ENCODE data around the gene PLPPR5. TPM values are rescaled to one million over a fixed set of nuclear protein-coding genes. Genes with fewer than 3 reads are reported as not detected.

The PLPPR5 gene
- total and polyA plus RNA-seq, 9 of the 15 experiments (the other 6 are each of a cell fraction or from before 2014, with no cell fraction given): not detected

DNA sequence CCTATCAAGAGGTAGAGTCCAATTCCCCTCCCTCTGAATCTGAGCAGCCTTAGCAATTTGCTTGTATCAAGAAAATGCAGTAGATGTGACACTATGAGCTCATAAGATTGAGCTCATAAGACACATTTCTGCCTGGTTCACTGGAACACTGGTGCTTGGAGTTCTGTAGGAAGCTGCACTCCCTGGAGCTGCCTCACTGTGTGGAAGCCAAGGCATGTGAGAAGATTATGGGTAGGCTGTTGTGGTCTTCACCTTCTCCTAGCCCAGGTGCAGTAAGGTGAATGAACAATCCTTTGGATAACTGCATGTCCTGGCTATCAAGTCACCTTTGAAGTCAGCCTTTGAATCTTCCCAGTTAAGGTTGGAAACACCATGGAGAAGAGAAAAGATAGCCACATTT is 67.3 kb downstream of the PLPPR5 start:
- BruUV-seq (replicated peaks): no TSS peak
- H3K9me1 ChIP-seq (ENCODE audit: control insufficient read depth, insufficient read depth, low read length): no peaks in the 10 kb centered on the region

More for the DNA sequence above, 67.3 kb downstream of the PLPPR5 start:
- H2AFZ ChIP-seq (ENCODE audit: low read depth, low read length): no peak overlapping the region
- no peak overlapping the region for H3K27ac ChIP-seq (ENCODE audit: extremely low read depth, low read depth, low read length)
- in situ Hi-C loops (cut with MboI) (no loop called here), intact Hi-C loops (cut with micrococcal nuclease) (no loop called here)
- DNase-seq (ENCODE audit: extremely low read depth in 1 of 4, low spot score in 3 of 4): no peak
- H3K27me3 ChIP-seq (ENCODE audit: control insufficient read depth in 2 of 2, insufficient read depth in 2 of 2, low read length in 2 of 2): no peaks in the 10 kb centered on the region
- FAIRE-seq: no peak
- no peaks in the 10 kb centered on the region for H3K9me3 ChIP-seq (replicated peaks; ENCODE audit: control insufficient read depth, insufficient read depth, low read depth, low read length)
- no peaks in the 10 kb centered on the region for H3K4me1 ChIP-seq (replicated peaks in 1 of 2; ENCODE audit: control insufficient read depth in 2 of 2, insufficient read depth in 2 of 2, low read length in 2 of 2)
- no peak for TF ChIP-seq ZNF3 (CRISPR knock-in tag; IDR thresholded peaks at IDR 0.05)
- no peak for TF ChIP-seq EHMT2 (IDR thresholded peaks at IDR 0.05)
- TF ChIP-seq KDM5B (IDR thresholded peaks at IDR 0.05; ENCODE audit: insufficient replicate concordance, low read depth, low read length): no peak
- TF ChIP-seq CBX8 (IDR thresholded peaks at IDR 0.05; ENCODE audit: borderline replicate concordance, extremely low read depth, low read depth, low read length, poor library complexity, severe bottlenecking): no peak
- TF ChIP-seq ARID1B (IDR thresholded peaks at IDR 0.05): no peak
- TF ChIP-seq MBD1 (CRISPR knock-in tag; IDR thresholded peaks at IDR 0.05): no peak
- no peak for TF ChIP-seq TCF7L2 (IDR thresholded peaks at IDR 0.05; ENCODE audit: low read depth, low read length)
- TF ChIP-seq ATF7 (IDR thresholded peaks at IDR 0.05): no peak
- TF ChIP-seq, protein P1, sequence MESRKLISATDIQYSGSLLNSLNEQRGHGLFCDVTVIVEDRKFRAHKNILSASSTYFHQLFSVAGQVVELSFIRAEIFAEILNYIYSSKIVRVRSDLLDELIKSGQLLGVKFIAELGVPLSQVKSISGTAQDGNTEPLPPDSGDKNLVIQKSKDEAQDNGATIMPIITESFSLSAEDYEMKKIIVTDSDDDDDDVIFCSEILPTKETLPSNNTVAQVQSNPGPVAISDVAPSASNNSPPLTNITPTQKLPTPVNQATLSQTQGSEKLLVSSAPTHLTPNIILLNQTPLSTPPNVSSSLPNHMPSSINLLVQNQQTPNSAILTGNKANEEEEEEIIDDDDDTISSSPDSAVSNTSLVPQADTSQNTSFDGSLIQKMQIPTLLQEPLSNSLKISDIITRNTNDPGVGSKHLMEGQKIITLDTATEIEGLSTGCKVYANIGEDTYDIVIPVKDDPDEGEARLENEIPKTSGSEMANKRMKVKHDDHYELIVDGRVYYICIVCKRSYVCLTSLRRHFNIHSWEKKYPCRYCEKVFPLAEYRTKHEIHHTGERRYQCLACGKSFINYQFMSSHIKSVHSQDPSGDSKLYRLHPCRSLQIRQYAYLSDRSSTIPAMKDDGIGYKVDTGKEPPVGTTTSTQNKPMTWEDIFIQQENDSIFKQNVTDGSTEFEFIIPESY (CRISPR knock-in tag; IDR thresholded peaks at IDR 0.05): no peak
- TF ChIP-seq NONO (IDR thresholded peaks at IDR 0.05; ENCODE audit: low read depth in 2 of 2, low read length in 1 of 2): no peak
- no peak for TF ChIP-seq ZSCAN32 (CRISPR knock-in tag; IDR thresholded peaks at IDR 0.05)
- no peak for TF ChIP-seq EZH2 (IDR thresholded peaks at IDR 0.05; ENCODE audit: borderline replicate concordance, low read depth, low read length)
- TF ChIP-seq, protein P2, sequence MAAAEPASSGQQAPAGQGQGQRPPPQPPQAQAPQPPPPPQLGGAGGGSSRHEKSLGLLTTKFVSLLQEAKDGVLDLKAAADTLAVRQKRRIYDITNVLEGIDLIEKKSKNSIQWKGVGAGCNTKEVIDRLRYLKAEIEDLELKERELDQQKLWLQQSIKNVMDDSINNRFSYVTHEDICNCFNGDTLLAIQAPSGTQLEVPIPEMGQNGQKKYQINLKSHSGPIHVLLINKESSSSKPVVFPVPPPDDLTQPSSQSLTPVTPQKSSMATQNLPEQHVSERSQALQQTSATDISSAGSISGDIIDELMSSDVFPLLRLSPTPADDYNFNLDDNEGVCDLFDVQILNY (CRISPR knock-in tag; IDR thresholded peaks at IDR 0.05): no peak
- no peak for TF ChIP-seq MLLT1 (IDR thresholded peaks at IDR 0.05)
- TF ChIP-seq, protein P3, sequence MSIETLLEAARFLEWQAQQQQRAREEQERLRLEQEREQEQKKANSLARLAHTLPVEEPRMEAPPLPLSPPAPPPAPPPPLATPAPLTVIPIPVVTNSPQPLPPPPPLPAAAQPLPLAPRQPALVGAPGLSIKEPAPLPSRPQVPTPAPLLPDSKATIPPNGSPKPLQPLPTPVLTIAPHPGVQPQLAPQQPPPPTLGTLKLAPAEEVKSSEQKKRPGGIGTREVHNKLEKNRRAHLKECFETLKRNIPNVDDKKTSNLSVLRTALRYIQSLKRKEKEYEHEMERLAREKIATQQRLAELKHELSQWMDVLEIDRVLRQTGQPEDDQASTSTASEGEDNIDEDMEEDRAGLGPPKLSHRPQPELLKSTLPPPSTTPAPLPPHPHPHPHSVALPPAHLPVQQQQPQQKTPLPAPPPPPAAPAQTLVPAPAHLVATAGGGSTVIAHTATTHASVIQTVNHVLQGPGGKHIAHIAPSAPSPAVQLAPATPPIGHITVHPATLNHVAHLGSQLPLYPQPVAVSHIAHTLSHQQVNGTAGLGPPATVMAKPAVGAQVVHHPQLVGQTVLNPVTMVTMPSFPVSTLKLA (conservative IDR thresholded peaks at IDR 0.05): no peak
- no peak for TF ChIP-seq ZNF445 (CRISPR knock-in tag; IDR thresholded peaks at IDR 0.05; ENCODE audit: low read depth)
- no peaks in the 10 kb centered on the region for H3K79me2 ChIP-seq (ENCODE audit: control insufficient read depth, insufficient read depth, low read length)
- H3K9ac ChIP-seq (ENCODE audit: insufficient read depth in 1 of 2, low read depth in 2 of 2, low read length in 2 of 2): no peak overlapping the region
- no peak overlapping the region for H3K4me3 ChIP-seq
- no peaks in the 10 kb centered on the region for H3K36me3 ChIP-seq (ENCODE audit: control insufficient read depth, insufficient read depth, low read length)
- no peak overlapping the region for H3K4me2 ChIP-seq (ENCODE audit: insufficient read depth, low read length)
- ChIA-PET POLR2A (no interaction called here), CTCF (ENCODE audit: low intra/inter-chr PET ratio) (no interaction called here)
- no peaks in the 10 kb centered on the region for H4K20me1 ChIP-seq (replicated peaks; ENCODE audit: control insufficient read depth, insufficient read depth, low read length)
- ATAC-seq: no peak
